Karpas-422 (cell line): ENCODE results near the gene PDLIM1. TPM values are rescaled to one million over a fixed set of nuclear protein-coding genes. Genes with fewer than 3 reads are reported as not detected.
A peak's percentile ranks its signal among the peaks of the same experiment; 100 is the strongest.

Source experiments
- DNase-seq: peaks from one replicate; pipeline ENCODE4 v3.0.0-alpha.2; 2015
- H2AFZ ChIP-seq: fragments of 200-600 bp; sonication (generic); 2 replicates; pipeline ENCODE4 v1.6.1; 2014; ENCODE audit warnings: antibody characterized with exemption, low read length, mixed read lengths
- H3K27ac ChIP-seq: fragments of 200-600 bp; sonication (generic); 2 replicates; pipeline ENCODE4 v1.5.1; 2014; ENCODE audit warnings: mild to moderate bottlenecking, low read length, moderate library complexity
- H3K27me3 ChIP-seq: fragments of 200-600 bp; sonication (generic); 2 replicates; pipeline ENCODE4 v1.6.1; 2014; ENCODE audit warnings: low read length, mixed read lengths
- H3K36me3 ChIP-seq: fragments of 200-600 bp; sonication (generic); 2 replicates; pipeline ENCODE4 v1.6.1; 2014; ENCODE audit warnings: low read length, mixed read lengths; ENCODE audit not compliant: insufficient read depth
- H3K4me1 ChIP-seq: fragments of 200-600 bp; sonication (generic); 2 replicates; pipeline ENCODE4 v1.6.1; 2014; ENCODE audit warnings: mild to moderate bottlenecking, low read length, mixed read lengths
- H3K4me2 ChIP-seq: fragments of 200-600 bp; sonication (generic); 2 replicates; pipeline ENCODE4 v1.6.1; 2014; ENCODE audit warnings: low read length, low read depth, mild to moderate bottlenecking; ENCODE audit not compliant: poor library complexity, severe bottlenecking
- H3K4me3 ChIP-seq: fragments of 200-600 bp; sonication (generic); 2 replicates; pipeline ENCODE4 v1.5.1; 2014; ENCODE audit warnings: mild to moderate bottlenecking, antibody characterized with exemption, low read length, mixed read lengths
- H3K79me2 ChIP-seq: fragments of 200-600 bp; sonication (generic); 2 replicates; pipeline ENCODE4 v1.6.1; 2014; ENCODE audit warnings: mild to moderate bottlenecking, low read length, mixed read lengths
- H3K9ac ChIP-seq: fragments of 200-600 bp; sonication (generic); 2 replicates; pipeline ENCODE4 v1.6.0; 2014; ENCODE audit warnings: low read length
- H3K9me2 ChIP-seq: fragments of 200-600 bp; sonication (generic), shearing (Covaris generic); replicated peaks from 2 replicates; pipeline ENCODE4 v1.6.0; 2014; ENCODE audit warnings: mild to moderate bottlenecking, low read length, moderate library complexity; ENCODE audit not compliant: insufficient read depth
- H3K9me3 ChIP-seq: fragments of 300-700, 200-600 bp; sonication (generic); 2 replicates; pipeline ENCODE4 v1.6.1; 2014; ENCODE audit warnings: low read length, mixed read lengths
- H4K20me1 ChIP-seq: fragments of 200-600 bp; sonication (generic); 2 replicates; pipeline ENCODE4 v1.6.1; 2014; ENCODE audit warnings: mild to moderate bottlenecking, antibody characterized with exemption, low read length, low read depth; ENCODE audit not compliant: insufficient read depth
- total RNA-seq: library from RNA; depleted of rRNA; stranded (reverse); fragments of >200 nt; shearing (Covaris generic); gene quantifications from 2 replicates; pipeline ENCODE4 v1.2.3, GENCODE V29; 2014; ENCODE audit warnings: low replicate concordance

The PDLIM1 gene
- total RNA-seq, 1 experiment from 2014 or later, result 0.22 TPM

- Histone ChIP-seq H3K27me3 (no peaks in the 10 kb centered on the region), H3K79me2 (no peaks in the 10 kb centered on the region), H3K4me3 (no peak overlapping the region), H4K20me1 (no peaks in the 10 kb centered on the region), H3K36me3 (no peaks in the 10 kb centered on the region), H2AFZ (no peak overlapping the region), H3K4me2 (no peak overlapping the region), H3K9me2 (no peaks in the 10 kb centered on the region), H3K9me3 (no peaks in the 10 kb centered on the region), H3K4me1 (peaks cover 8% of the 10 kb centered on the region), H3K9ac (no peak overlapping the region), H3K27ac (no peak overlapping the region)
- DNase-seq, result no peak
Measured at GRCh38 chr10:95300022-95300539, 9.3 kb upstream of the PDLIM1 start.

- DNase-seq, result no peak
- no peaks in the 10 kb centered on the region for H3K9me3 ChIP-seq
- no peak overlapping the region for H3K9ac ChIP-seq
- H3K36me3 ChIP-seq, result no peaks in the 10 kb centered on the region
- no peaks in the 10 kb centered on the region for H3K27me3 ChIP-seq
- H3K27ac ChIP-seq, result no peak overlapping the region
- no peak overlapping the region for H3K4me3 ChIP-seq
- no peaks in the 10 kb centered on the region for H4K20me1 ChIP-seq
- H3K4me1 ChIP-seq, result peaks cover 29% of the 10 kb centered on the region
- no peaks in the 10 kb centered on the region for H3K79me2 ChIP-seq
- no peaks in the 10 kb centered on the region for H3K9me2 ChIP-seq
- H3K4me2 ChIP-seq, result no peak overlapping the region
- H2AFZ ChIP-seq, result no peak overlapping the region
Measured at GRCh38 chr10:95297402-95297801, 6.6 kb upstream of the PDLIM1 start.

- no peaks in the 10 kb centered on the region for H4K20me1 ChIP-seq
- H3K9me2 ChIP-seq, result no peaks in the 10 kb centered on the region
- H3K27ac ChIP-seq, result no peak overlapping the region
- peaks cover 29% of the 10 kb centered on the region for H3K4me1 ChIP-seq
- H3K27me3 ChIP-seq, result no peaks in the 10 kb centered on the region
- H3K79me2 ChIP-seq, result no peaks in the 10 kb centered on the region
- H2AFZ ChIP-seq, result no peak overlapping the region
- no peak overlapping the region for H3K4me2 ChIP-seq
- H3K36me3 ChIP-seq, result no peaks in the 10 kb centered on the region
- no peak for DNase-seq
- no peak overlapping the region for H3K9ac ChIP-seq
- no peak overlapping the region for H3K4me3 ChIP-seq
- no peaks in the 10 kb centered on the region for H3K9me3 ChIP-seq
Measured at GRCh38 chr10:95296764-95297163, 6.0 kb upstream of the PDLIM1 start.

- Histone ChIP-seq H3K9me3 (no peaks in the 10 kb centered on the region), H3K4me3 (peak overlapping the region; percentile 51; the same call in 1 of the 2 replicates), H3K27ac (peak overlapping the region; percentile 47), H2AFZ (peak overlapping the region; percentile 78), H4K20me1 (no peaks in the 10 kb centered on the region), H3K36me3 (no peaks in the 10 kb centered on the region), H3K9me2 (no peaks in the 10 kb centered on the region), H3K27me3 (no peaks in the 10 kb centered on the region), H3K4me1 (peaks cover 29% of the 10 kb centered on the region), H3K79me2 (no peaks in the 10 kb centered on the region), H3K9ac (peak overlapping the region; percentile 53), H3K4me2 (peak overlapping the region; percentile 57)
- DNase-seq, result peak; percentile 86
Measured at GRCh38 chr10:95295031-95295755, 4.4 kb upstream of the PDLIM1 start.

- no peaks in the 10 kb centered on the region for H3K79me2 ChIP-seq
- no peak overlapping the region for H2AFZ ChIP-seq
- no peaks in the 10 kb centered on the region for H4K20me1 ChIP-seq
- H3K27me3 ChIP-seq, result no peaks in the 10 kb centered on the region
- H3K9ac ChIP-seq, result no peak overlapping the region
- DNase-seq, result no peak
- peaks cover 29% of the 10 kb centered on the region for H3K4me1 ChIP-seq
- H3K9me3 ChIP-seq, result no peaks in the 10 kb centered on the region
- H3K4me2 ChIP-seq, result peak overlapping the region; percentile 43
- no peaks in the 10 kb centered on the region for H3K9me2 ChIP-seq
- H3K27ac ChIP-seq, result no peak overlapping the region
- no peaks in the 10 kb centered on the region for H3K36me3 ChIP-seq
- no peak overlapping the region for H3K4me3 ChIP-seq
Measured at GRCh38 chr10:95293631-95294030, 2.8 kb upstream of the PDLIM1 start.

GRCh38 chr10:95291365-95292039, 699 bp upstream of the PDLIM1 start:
- Histone ChIP-seq H3K4me2 (no peak overlapping the region), H3K9ac (no peak overlapping the region), H3K4me3 (no peak overlapping the region), H3K9me3 (no peaks in the 10 kb centered on the region), H3K9me2 (no peaks in the 10 kb centered on the region), H3K36me3 (no peaks in the 10 kb centered on the region), H3K4me1 (peaks cover 29% of the 10 kb centered on the region), H3K79me2 (no peaks in the 10 kb centered on the region), H3K27ac (no peak overlapping the region), H4K20me1 (no peaks in the 10 kb centered on the region), H3K27me3 (no peaks in the 10 kb centered on the region), H2AFZ (no peak overlapping the region)
- DNase-seq, result no peak

- H3K9me2 ChIP-seq, result no peaks in the 10 kb centered on the region
- no peak overlapping the region for H3K4me3 ChIP-seq
- H3K4me2 ChIP-seq, result no peak overlapping the region
- H3K36me3 ChIP-seq, result no peaks in the 10 kb centered on the region
- no peaks in the 10 kb centered on the region for H3K27me3 ChIP-seq
- H4K20me1 ChIP-seq, result no peaks in the 10 kb centered on the region
- no peak overlapping the region for H3K27ac ChIP-seq
- H3K79me2 ChIP-seq, result no peaks in the 10 kb centered on the region
- H3K9me3 ChIP-seq, result no peaks in the 10 kb centered on the region
- DNase-seq, result no peak
- no peak overlapping the region for H3K9ac ChIP-seq
- peaks cover 20% of the 10 kb centered on the region for H3K4me1 ChIP-seq
- no peak overlapping the region for H2AFZ ChIP-seq
Measured at GRCh38 chr10:95289921-95290421, 832 bp downstream of the PDLIM1 start.
